Right atrium auricular region (tissue), 2 donors: ENCODE results near the gene ACOT2. TPM values are rescaled to one million over a fixed set of nuclear protein-coding genes. Genes with fewer than 3 reads are reported as not detected.
A peak's percentile ranks its signal among the peaks of the same experiment; 100 is the strongest.
"Not testable (repeated sequence)": the region's sequence is repeated elsewhere in the genome, so short reads cannot be mapped to it uniquely, and the experiment has no call there.

ENCODE experiments used
- DNase-seq: peaks from one replicate; pipeline ENCODE4 v3.0.0-alpha.2; 2019; ENCODE audit warnings: low spot score
- H3K27ac ChIP-seq, 2 donors: fragments of 200-600 bp; sonication (generic); 1 replicate in 1 of 2; 2 replicates in 1 of 2; pipeline ENCODE4 v1.5.1; 2016 to 2019
- H3K27me3 ChIP-seq, 2 donors: fragments of 200-600 bp; sonication (generic); one replicate each; pipeline versions ENCODE4 v1.5.1 to v1.6.0; 2017 to 2019
- H3K36me3 ChIP-seq: fragments of 200-600 bp; sonication (generic); one replicate; pipeline ENCODE4 v1.5.1; 2016
- H3K4me1 ChIP-seq, 2 donors: fragments of 200-600 bp; sonication (generic); one replicate each; pipeline versions ENCODE4 v1.5.1 to v1.6.0; 2017 to 2019
- H3K4me3 ChIP-seq, 2 donors: fragments of 200-600 bp; sonication (generic); 1 replicate in 1 of 2; 2 replicates in 1 of 2; pipeline ENCODE4 v1.5.1; 2017 to 2019; ENCODE audit warnings: mild to moderate bottlenecking in 1 of 2, moderate library complexity in 1 of 2
- H3K9me3 ChIP-seq, 2 donors: fragments of 200-600 bp; sonication (generic); one replicate each; pipeline ENCODE4 v1.5.1; 2019
- total RNA-seq, 2 donors: library from RNA; depleted of rRNA; stranded (reverse); fragments of >200 nt; gene quantifications; one replicate each; pipeline ENCODE4 v1.1.0, GENCODE V29; 2016
- TF ChIP-seq, protein P1 (sequence below), 2 donors: fragments of 200-600 bp; sonication (generic); IDR thresholded peaks; one replicate each; pipeline ENCODE4 v1.5.1; 2019; ENCODE audit warnings: antibody characterized with exemption in 2 of 2

The ACOT2 gene
- total RNA-seq, 2 donors from 2014 or later: 119 to 154 TPM

DNA sequence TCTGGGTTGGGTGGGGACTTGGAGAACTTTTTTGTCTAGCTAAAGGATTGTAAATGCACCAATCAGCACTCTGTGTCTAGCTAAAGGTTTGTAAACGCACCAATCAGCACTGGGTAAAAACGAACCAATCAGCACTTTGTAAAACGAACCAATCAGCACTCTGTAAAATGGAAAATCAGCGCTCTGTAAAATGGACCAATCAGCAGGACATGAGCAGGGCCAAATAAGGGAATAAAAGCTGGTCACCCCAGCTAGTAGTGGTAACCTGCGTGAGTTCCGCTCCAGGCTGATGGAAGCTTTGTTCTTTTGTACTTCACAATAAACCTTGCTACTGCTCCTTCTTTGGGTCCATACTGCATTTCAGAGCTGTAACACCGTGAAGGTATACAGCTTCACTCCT lies 1.7 kb upstream of the ACOT2 start:
- TF ChIP-seq, protein P1, sequence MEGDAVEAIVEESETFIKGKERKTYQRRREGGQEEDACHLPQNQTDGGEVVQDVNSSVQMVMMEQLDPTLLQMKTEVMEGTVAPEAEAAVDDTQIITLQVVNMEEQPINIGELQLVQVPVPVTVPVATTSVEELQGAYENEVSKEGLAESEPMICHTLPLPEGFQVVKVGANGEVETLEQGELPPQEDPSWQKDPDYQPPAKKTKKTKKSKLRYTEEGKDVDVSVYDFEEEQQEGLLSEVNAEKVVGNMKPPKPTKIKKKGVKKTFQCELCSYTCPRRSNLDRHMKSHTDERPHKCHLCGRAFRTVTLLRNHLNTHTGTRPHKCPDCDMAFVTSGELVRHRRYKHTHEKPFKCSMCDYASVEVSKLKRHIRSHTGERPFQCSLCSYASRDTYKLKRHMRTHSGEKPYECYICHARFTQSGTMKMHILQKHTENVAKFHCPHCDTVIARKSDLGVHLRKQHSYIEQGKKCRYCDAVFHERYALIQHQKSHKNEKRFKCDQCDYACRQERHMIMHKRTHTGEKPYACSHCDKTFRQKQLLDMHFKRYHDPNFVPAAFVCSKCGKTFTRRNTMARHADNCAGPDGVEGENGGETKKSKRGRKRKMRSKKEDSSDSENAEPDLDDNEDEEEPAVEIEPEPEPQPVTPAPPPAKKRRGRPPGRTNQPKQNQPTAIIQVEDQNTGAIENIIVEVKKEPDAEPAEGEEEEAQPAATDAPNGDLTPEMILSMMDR (IDR thresholded peaks at IDR 0.05): no peak
- no peaks in the 10 kb centered on the region for H3K9me3 ChIP-seq
- no peak for DNase-seq
- H3K4me1 ChIP-seq: peaks cover 0 to 32% of the 10 kb centered on the region in 2 donors
- H3K4me3 ChIP-seq: no peak overlapping the region
- H3K36me3 ChIP-seq: no peaks in the 10 kb centered on the region
- no peaks in the 10 kb centered on the region for H3K27me3 ChIP-seq
- peak overlapping the region in 1 of 2 donors; percentile 93 for H3K27ac ChIP-seq

DNA sequence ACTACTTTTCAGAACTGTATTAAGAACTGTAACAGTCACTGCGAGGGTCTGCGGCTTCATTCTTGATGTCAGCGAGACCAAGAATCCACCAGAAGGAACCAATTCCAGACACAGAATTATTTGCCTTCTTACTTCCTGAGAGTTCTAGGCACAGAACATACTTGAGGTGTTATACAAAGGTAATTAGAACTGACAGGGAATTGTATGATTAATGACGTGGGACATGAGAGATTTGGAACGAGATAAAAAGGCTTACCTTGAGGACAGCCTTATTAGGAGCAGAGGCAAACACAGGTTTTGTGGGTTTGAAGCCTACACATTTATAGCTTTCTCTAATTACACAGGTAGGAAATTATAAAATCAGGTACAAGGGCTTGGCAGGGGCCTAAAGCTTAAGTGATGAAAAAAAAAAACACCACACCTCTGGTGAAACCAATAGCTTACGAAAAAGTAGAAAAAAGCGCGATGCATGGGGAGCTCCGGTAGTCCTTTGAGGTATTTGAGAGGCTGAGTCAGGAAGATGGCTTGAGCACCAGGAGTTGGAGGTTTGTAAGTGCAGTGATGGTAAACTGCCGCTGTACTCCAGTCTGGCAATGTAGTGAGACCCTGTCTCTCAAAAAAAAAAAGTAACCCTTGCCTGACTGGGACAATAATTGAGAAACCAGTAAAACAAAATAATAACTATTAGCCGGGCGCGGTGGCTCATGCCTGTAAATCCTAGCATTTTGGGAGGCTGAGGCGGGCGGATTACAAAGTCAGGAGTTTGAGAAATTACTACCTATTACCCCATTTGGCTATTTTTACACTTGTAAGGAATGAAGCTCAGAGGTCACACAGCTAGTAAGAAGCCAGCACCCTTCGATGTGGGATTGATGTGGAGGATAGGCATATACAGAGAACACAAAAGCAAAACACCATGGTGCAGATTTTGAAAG lies 795 bp upstream of the ACOT2 start:
- peak overlapping the region; percentile 92 to 93 for H3K27ac ChIP-seq
- H3K4me3 ChIP-seq: peak overlapping the region; percentile 68 to 72
- H3K36me3 ChIP-seq: no peaks in the 10 kb centered on the region
- no peaks in the 10 kb centered on the region for H3K27me3 ChIP-seq
- TF ChIP-seq, protein P1 (IDR thresholded peaks at IDR 0.05): no peak
- H3K9me3 ChIP-seq: no peaks in the 10 kb centered on the region
- no peak for DNase-seq
- H3K4me1 ChIP-seq: peaks cover 0 to 32% of the 10 kb centered on the region in 2 donors

DNA sequence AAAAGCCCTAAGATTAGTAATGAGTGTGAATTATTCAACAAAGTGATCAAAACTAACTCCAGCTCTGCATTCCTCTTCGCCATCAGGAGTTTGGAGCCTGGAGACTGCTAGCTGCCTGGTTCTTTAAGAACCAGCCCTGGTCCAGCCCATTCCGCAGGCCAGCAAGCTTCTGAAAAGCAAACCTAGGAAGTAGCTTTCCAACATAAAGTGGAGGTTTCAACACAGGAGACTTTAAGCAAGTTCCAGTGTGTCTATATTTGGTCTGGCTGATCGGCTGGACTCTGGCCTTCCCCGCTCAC lies 178 bp upstream of the ACOT2 start:
- Histone ChIP-seq H3K4me1 (peaks cover 0 to 32% of the 10 kb centered on the region in 2 donors), H3K27ac (peak overlapping the region; percentile 92 to 93), H3K4me3 (peak overlapping the region; percentile 68 to 72)
- H3K9me3 ChIP-seq, H3K36me3 ChIP-seq, H3K27me3 ChIP-seq: not testable (repeated sequence)
- DNase-seq: peak; percentile 84

DNA sequence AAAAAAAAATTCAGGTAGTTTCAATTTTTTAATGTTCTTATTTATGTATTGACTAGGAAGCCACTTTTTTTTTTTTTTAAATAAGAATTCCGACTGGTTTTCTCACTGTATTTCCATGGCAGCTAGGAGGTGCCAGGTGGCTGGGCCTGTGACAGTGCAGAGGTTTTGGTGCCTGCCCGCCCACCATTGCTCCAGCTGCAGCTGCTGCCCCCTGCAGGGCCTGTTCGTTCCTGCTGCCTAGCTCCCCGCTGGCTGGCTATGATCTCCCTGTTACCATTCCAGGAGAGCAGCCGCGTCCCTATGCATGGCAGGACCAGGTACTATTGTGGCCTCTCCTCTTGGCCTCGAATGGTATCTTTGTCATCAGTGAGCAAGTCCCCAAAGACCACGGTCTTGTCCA lies 1.9 kb downstream of the ACOT2 start:
- TF ChIP-seq, protein P1 (IDR thresholded peaks at IDR 0.05): peak; percentile 36 to 72
- not testable (repeated sequence) for H3K4me3 ChIP-seq, H3K36me3 ChIP-seq, H3K27me3 ChIP-seq, H3K27ac ChIP-seq, H3K9me3 ChIP-seq
- DNase-seq: peak; percentile 73
- peaks cover 0 to 32% of the 10 kb centered on the region in 2 donors for H3K4me1 ChIP-seq

- H3K27ac ChIP-seq, DNase-seq, H3K27me3 ChIP-seq: not testable (repeated sequence)
These were observed 4.0 kb downstream of the ACOT2 start for GRCh38 chr14:73573034-73573433.

GRCh38 chr14:73573740-73574139 lies 4.7 kb downstream of the ACOT2 start:
- not testable (repeated sequence) for H3K27ac ChIP-seq, H3K4me1 ChIP-seq, H3K9me3 ChIP-seq, H3K27me3 ChIP-seq, H3K4me3 ChIP-seq, DNase-seq
- H3K36me3 ChIP-seq: peaks cover 13% of the 10 kb centered on the region

More at GRCh38 chr14:73573034-73573433, 4.0 kb downstream of the ACOT2 start:
- H3K9me3 ChIP-seq, H3K4me3 ChIP-seq: not testable (repeated sequence)
- H3K4me1 ChIP-seq: peaks cover 0 to 15% of the 10 kb centered on the region in 2 donors
- H3K36me3 ChIP-seq: peaks cover 13% of the 10 kb centered on the region

- peaks cover 13% of the 10 kb centered on the region for H3K36me3 ChIP-seq
- H3K27me3 ChIP-seq, H3K9me3 ChIP-seq, H3K4me1 ChIP-seq, H3K4me3 ChIP-seq, H3K27ac ChIP-seq, DNase-seq: not testable (repeated sequence)
These were observed 5.2 kb downstream of the ACOT2 start for GRCh38 chr14:73574251-73574650.

GRCh38 chr14:73576391-73576790 lies 7.4 kb downstream of the ACOT2 start:
- Histone ChIP-seq H3K36me3 (peaks cover 13% of the 10 kb centered on the region), H3K27me3 (no peaks in the 10 kb centered on the region), H3K4me3 (no peak overlapping the region), H3K4me1 (no peaks in the 10 kb centered on the region), H3K27ac (no peak overlapping the region), H3K9me3 (no peaks in the 10 kb centered on the region)
- DNase-seq: no peak
- TF ChIP-seq, protein P1 (IDR thresholded peaks at IDR 0.05): no peak

GRCh38 chr14:73577214-73577613 lies 8.2 kb downstream of the ACOT2 start:
- H3K9me3 ChIP-seq, DNase-seq, H3K4me1 ChIP-seq, H3K4me3 ChIP-seq, H3K27me3 ChIP-seq, H3K27ac ChIP-seq: not testable (repeated sequence)
- H3K36me3 ChIP-seq: peaks cover 13% of the 10 kb centered on the region

GRCh38 chr14:73582102-73582979 lies 13.3 kb downstream of the ACOT2 start:
- not testable (repeated sequence) for H3K36me3 ChIP-seq, H3K4me1 ChIP-seq

More at GRCh38 chr14:73582102-73582979, 13.3 kb downstream of the ACOT2 start:
- not testable (repeated sequence) for H3K27ac ChIP-seq, H3K4me3 ChIP-seq, DNase-seq, H3K27me3 ChIP-seq, H3K9me3 ChIP-seq
